ENCODE measurements around the gene BOC. TPM values are rescaled to one million over a fixed set of nuclear protein-coding genes. Genes with fewer than 3 reads are reported as not detected.

Gene BOC
- total RNA-seq, 2 experiments from 2014 or later, result 0.03 TPM; not detected in 1

- Histone ChIP-seq H3K4me1 (ENCODE audit: insufficient read depth, low read length, poor library complexity, severe bottlenecking) (no peaks in the 10 kb centered on the region), H3K4me3 (ENCODE audit: low read depth, low read length, poor library complexity, severe bottlenecking) (no peak overlapping the region), H3K9me3 (ENCODE audit: low read length) (no peaks in the 10 kb centered on the region), H3K9me2 (ENCODE audit: insufficient read depth, low read length) (no peaks in the 10 kb centered on the region), H3K27ac (ENCODE audit: low read depth, low read length, poor library complexity, severe bottlenecking) (no peak overlapping the region), H4K20me1 (ENCODE audit: insufficient read depth, low read length) (no peaks in the 10 kb centered on the region), H3K79me2 (ENCODE audit: insufficient read depth, low read depth, low read length) (no peaks in the 10 kb centered on the region), H3K4me2 (ENCODE audit: low read length) (no peak overlapping the region), H3K36me3 (ENCODE audit: insufficient read depth, low read length) (no peaks in the 10 kb centered on the region), H2AFZ (ENCODE audit: low read length) (no peak overlapping the region)
- no peak for DNase-seq (ENCODE audit: low spot score)
- ChIA-PET POLR2A (interaction anchor here (0.6 kb wide), 1 partner anchor 27 kb away, joined by 3 read pairs; no protein-coding TSS in a partner anchor), CTCF (ENCODE audit: unreplicated experiment) (no interaction called here)
- intact Hi-C loops (cut with micrococcal nuclease; ENCODE audit: unreplicated experiment), result no loop called here
- TF ChIP-seq EZH2phosphoT487 (IDR thresholded peaks at IDR 0.05; ENCODE audit: borderline replicate concordance, low read depth, low read length), result no peak
- no peak for TF ChIP-seq CTCF (conservative IDR thresholded peaks at IDR 0.05; ENCODE audit: low read length)
- no TSS peak for BruUV-seq (replicated peaks)
Measured at GRCh38 chr3:113223475-113224281, 12.3 kb downstream of the BOC start.

GRCh38 chr3:113225286-113225685 is 13.9 kb downstream of the BOC start:
- intact Hi-C loops (cut with micrococcal nuclease; ENCODE audit: unreplicated experiment), result no loop called here

More at GRCh38 chr3:113225286-113225685, 13.9 kb downstream of the BOC start:
- no peak for DNase-seq (ENCODE audit: low spot score)
- Histone ChIP-seq H3K4me3 (ENCODE audit: low read depth, low read length, poor library complexity, severe bottlenecking) (no peak overlapping the region), H3K4me2 (ENCODE audit: low read length) (no peak overlapping the region), H2AFZ (ENCODE audit: low read length) (no peak overlapping the region), H4K20me1 (ENCODE audit: insufficient read depth, low read length) (no peaks in the 10 kb centered on the region), H3K27ac (ENCODE audit: low read depth, low read length, poor library complexity, severe bottlenecking) (no peak overlapping the region), H3K4me1 (ENCODE audit: insufficient read depth, low read length, poor library complexity, severe bottlenecking) (no peaks in the 10 kb centered on the region), H3K36me3 (ENCODE audit: insufficient read depth, low read length) (no peaks in the 10 kb centered on the region), H3K9me2 (ENCODE audit: insufficient read depth, low read length) (no peaks in the 10 kb centered on the region), H3K9me3 (ENCODE audit: low read length) (no peaks in the 10 kb centered on the region), H3K79me2 (ENCODE audit: insufficient read depth, low read depth, low read length) (no peaks in the 10 kb centered on the region)
- CTCF ChIA-PET (ENCODE audit: unreplicated experiment), result no interaction called here
- TF ChIP-seq EZH2phosphoT487 (IDR thresholded peaks at IDR 0.05; ENCODE audit: borderline replicate concordance, low read depth, low read length) (no peak), CTCF (conservative IDR thresholded peaks at IDR 0.05; ENCODE audit: low read length) (no peak)
- POLR2A ChIA-PET, result no interaction called here
- BruUV-seq (replicated peaks), result no TSS peak

All from OCI-LY7 (cell line).